ENCODE measurements around the gene TNS3.
"Not testable (repeated sequence)": the region's sequence is repeated elsewhere in the genome, so short reads cannot be mapped to it uniquely, and the experiment has no call there.

Gene TNS3

GRCh38 chr7:47441796-47442604 is 139.9 kb downstream of the TNS3 start:
- H3K4me1 ChIP-seq (ENCODE audit: low read depth, poor library complexity, severe bottlenecking) = peaks cover 30% of the 10 kb centered on the region
- no peak overlapping the region for H3K9ac ChIP-seq
- peaks cover 6% of the 10 kb centered on the region; the same call in 1 of the 2 replicates for H3K36me3 ChIP-seq (ENCODE audit: insufficient read depth)
- peaks cover 64% of the 10 kb centered on the region for H4K20me1 ChIP-seq (ENCODE audit: insufficient read depth)
- H3K4me3 ChIP-seq (IDR thresholded peaks at IDR 0.05; ENCODE audit: insufficient read depth, low read depth, low read length) = no peak overlapping the region
- no peak overlapping the region for H3K4me2 ChIP-seq
- no peaks in the 10 kb centered on the region for H3K27me3 ChIP-seq (ENCODE audit: insufficient read depth, low read depth)
- no peak overlapping the region for H3K27ac ChIP-seq
- H2AFZ ChIP-seq (ENCODE audit: low read depth) = no peak overlapping the region
- H3K79me2 ChIP-seq (ENCODE audit: insufficient read depth, low read depth) = peaks cover 89% of the 10 kb centered on the region
- TF ChIP-seq CTCF (conservative IDR thresholded peaks at IDR 0.05; ENCODE audit: low read depth, low read length) = no peak

GRCh38 chr7:47441048-47441447 is 140.9 kb downstream of the TNS3 start:
- Histone ChIP-seq H3K36me3 (ENCODE audit: insufficient read depth) (peaks cover 12% of the 10 kb centered on the region; the same call in 1 of the 2 replicates), H4K20me1 (ENCODE audit: insufficient read depth) (peaks cover 54% of the 10 kb centered on the region), H3K4me1 (ENCODE audit: low read depth, poor library complexity, severe bottlenecking) (peaks cover 24% of the 10 kb centered on the region), H3K79me2 (ENCODE audit: insufficient read depth, low read depth) (peaks cover 89% of the 10 kb centered on the region)
- not testable (repeated sequence) for H3K4me2 ChIP-seq; H3K4me3 ChIP-seq (IDR thresholded peaks at IDR 0.05; ENCODE audit: insufficient read depth, low read depth, low read length); H2AFZ ChIP-seq (ENCODE audit: low read depth); H3K27ac ChIP-seq; H3K27me3 ChIP-seq (ENCODE audit: insufficient read depth, low read depth); H3K9ac ChIP-seq

GRCh38 chr7:47440320-47440719 is 141.6 kb downstream of the TNS3 start:
- H3K9ac ChIP-seq = no peak overlapping the region
- H3K79me2 ChIP-seq (ENCODE audit: insufficient read depth, low read depth) = peaks cover 82% of the 10 kb centered on the region
- TF ChIP-seq CTCF (conservative IDR thresholded peaks at IDR 0.05; ENCODE audit: low read depth, low read length) = no peak
- H4K20me1 ChIP-seq (ENCODE audit: insufficient read depth) = peaks cover 50% of the 10 kb centered on the region
- H3K4me1 ChIP-seq (ENCODE audit: low read depth, poor library complexity, severe bottlenecking) = peaks cover 21% of the 10 kb centered on the region
- peaks cover 20% of the 10 kb centered on the region; the same call in 1 of the 2 replicates for H3K36me3 ChIP-seq (ENCODE audit: insufficient read depth)
- H3K27ac ChIP-seq = no peak overlapping the region
- H2AFZ ChIP-seq (ENCODE audit: low read depth) = no peak overlapping the region
- no peak overlapping the region for H3K4me2 ChIP-seq
- H3K4me3 ChIP-seq (IDR thresholded peaks at IDR 0.05; ENCODE audit: insufficient read depth, low read depth, low read length) = no peak overlapping the region
- H3K27me3 ChIP-seq (ENCODE audit: insufficient read depth, low read depth) = no peaks in the 10 kb centered on the region

- Histone ChIP-seq H3K27ac (no peak overlapping the region; the same call in 1 of the 2 replicates), H3K4me1 (ENCODE audit: low read depth, poor library complexity, severe bottlenecking) (peaks cover 15% of the 10 kb centered on the region), H3K4me3 (IDR thresholded peaks at IDR 0.05; ENCODE audit: insufficient read depth, low read depth, low read length) (no peak overlapping the region), H3K9ac (no peak overlapping the region), H3K36me3 (ENCODE audit: insufficient read depth) (peaks cover 29% of the 10 kb centered on the region; the same call in 1 of the 2 replicates), H3K4me2 (no peak overlapping the region), H2AFZ (ENCODE audit: low read depth) (no peak overlapping the region), H3K27me3 (ENCODE audit: insufficient read depth, low read depth) (no peaks in the 10 kb centered on the region), H3K79me2 (ENCODE audit: insufficient read depth, low read depth) (peaks cover 71% of the 10 kb centered on the region), H4K20me1 (ENCODE audit: insufficient read depth) (peaks cover 39% of the 10 kb centered on the region)
- no peak for TF ChIP-seq CTCF (conservative IDR thresholded peaks at IDR 0.05; ENCODE audit: low read depth, low read length)
Observed at GRCh38 chr7:47439181-47439667, 142.7 kb downstream of the TNS3 start.

Data from KMS-11 (cell line).